Measurements from ENCODE around the gene OR2V2.
"Not testable (repeated sequence)": the region's sequence is repeated elsewhere in the genome, so short reads cannot be mapped to it uniquely, and the experiment has no call there.

OR2V2 gene

GRCh38 chr5:181118369-181118768 is 29.0 kb upstream of the OR2V2 start:
- DNase-seq: no peak

DNA sequence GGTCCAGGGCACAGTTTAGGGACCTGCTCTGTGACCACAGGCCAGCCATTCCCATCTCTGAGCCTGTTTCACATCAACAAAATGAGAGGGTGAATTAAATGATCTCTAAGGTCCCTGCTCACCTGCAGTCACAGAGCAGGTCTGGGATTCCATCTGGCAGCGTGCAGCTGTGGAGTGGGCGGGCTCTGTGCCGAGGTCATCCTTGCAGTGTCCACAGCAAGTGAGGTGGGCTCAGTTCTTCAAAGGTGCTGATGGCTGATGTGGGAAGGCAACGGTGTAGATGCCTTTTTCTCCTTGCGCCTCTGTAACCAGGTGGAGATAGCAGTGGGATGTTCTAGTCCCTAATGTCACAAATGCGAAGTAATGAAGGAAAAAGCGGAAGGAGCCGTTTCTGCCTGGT is 28.3 kb upstream of the OR2V2 start:
- DNase-seq: no peak

DNA sequence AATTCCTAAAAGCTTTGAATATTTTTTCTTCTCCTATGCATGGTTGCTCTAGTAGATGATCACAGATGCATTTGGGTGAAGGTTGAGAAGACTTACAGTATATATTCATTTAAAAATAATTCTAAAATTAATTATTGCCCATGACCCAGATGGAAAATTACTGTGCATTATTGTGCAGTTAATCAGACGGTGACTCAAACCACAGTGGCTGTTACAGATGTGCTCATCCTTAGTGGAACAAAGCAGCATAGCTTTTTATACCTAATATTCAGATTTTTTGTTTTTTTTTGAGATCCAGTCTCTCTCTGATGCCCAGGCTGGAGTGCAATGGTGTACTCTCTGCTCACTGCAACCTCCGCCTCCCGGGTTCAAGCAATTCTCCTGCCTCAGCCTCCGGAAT is 27.1 kb upstream of the OR2V2 start:
- no peak for DNase-seq

DNA sequence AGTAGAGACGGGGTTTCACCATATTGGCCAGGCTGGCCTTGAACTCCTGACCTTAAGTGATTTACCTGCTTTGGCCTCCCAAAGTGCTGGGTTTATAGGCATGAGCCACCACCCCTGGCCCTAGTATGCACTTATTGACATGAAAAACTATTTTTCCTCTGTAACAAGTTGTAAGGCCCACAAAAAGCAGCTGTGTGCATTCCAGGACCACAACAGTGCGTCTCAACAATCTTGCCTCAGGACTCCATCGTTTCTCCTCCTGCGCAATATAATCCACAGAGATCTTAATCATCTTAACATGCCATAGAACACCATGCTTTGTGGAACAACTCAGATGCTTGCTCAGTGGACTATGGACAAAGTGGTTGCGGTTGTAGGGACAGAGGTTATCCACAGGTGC is 26.6 kb upstream of the OR2V2 start:
- DNase-seq: no peak

DNA sequence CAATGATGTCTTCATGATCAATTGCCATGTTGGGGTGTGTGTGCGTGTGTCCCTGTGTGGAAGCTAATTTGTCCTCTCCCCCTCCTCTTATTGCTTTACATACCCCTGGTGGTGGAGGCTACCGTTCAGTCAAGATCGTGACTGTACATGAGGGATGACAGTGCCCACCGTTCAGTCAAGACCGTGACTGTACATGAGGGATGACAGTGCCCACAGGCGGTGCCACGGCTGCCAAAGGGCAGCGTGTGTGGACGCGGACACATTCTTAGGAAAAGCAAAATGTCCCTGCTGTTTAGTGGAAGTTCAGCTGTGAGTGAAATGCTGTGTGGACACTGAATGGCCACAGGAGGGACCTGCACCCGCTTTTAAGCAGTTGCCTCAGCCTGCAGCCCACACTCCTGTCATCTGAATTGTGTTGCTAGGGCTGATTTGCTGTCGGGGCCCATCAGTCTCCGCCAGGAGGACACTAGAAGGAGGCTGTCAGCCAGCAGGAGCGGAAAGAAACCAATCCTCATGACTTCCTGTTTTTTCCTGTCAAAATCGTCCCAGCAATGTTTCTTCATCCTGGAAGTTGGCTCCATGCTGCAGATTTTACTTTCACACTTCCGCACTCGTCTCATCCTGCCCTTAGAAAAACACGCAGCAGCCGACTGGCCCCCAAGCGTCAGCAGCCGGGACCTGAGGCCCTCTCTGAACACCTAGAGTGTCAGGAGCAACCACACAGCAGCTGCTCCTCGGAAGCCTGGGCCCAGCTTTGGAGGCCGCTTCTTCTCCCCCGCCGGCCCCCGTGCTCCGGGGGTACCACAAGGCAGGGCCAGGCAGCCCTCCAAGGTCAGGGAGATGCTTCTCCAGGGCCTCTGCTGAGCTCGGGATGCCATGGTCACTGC is 25.5 kb upstream of the OR2V2 start:
- no peak for DNase-seq

DNA sequence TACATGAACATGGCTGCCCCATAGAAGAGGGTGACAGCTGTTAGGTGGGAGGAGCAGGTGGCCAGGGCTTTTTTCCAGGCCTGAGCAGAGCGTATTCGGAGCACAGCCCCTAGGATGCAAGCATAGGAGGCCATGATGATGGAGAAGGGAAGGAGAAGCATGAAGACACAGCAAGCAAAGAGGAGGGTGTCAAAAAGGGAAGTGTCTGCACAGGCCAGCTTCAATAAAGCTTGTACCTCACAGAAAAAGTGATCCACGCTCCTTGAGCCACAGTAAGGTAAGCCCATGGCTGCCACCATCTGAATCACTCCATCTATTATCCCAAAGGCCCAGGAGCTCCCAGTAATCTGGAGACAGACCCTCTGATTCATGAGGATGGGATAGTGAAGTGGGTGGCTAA is 22.9 kb upstream of the OR2V2 start:
- no peak for DNase-seq

- no peak for DNase-seq
These were observed 20.5 kb upstream of the OR2V2 start for GRCh38 chr5:181126841-181127240.

- no peak for DNase-seq
These were observed 19.9 kb upstream of the OR2V2 start for GRCh38 chr5:181127456-181127855.

DNA sequence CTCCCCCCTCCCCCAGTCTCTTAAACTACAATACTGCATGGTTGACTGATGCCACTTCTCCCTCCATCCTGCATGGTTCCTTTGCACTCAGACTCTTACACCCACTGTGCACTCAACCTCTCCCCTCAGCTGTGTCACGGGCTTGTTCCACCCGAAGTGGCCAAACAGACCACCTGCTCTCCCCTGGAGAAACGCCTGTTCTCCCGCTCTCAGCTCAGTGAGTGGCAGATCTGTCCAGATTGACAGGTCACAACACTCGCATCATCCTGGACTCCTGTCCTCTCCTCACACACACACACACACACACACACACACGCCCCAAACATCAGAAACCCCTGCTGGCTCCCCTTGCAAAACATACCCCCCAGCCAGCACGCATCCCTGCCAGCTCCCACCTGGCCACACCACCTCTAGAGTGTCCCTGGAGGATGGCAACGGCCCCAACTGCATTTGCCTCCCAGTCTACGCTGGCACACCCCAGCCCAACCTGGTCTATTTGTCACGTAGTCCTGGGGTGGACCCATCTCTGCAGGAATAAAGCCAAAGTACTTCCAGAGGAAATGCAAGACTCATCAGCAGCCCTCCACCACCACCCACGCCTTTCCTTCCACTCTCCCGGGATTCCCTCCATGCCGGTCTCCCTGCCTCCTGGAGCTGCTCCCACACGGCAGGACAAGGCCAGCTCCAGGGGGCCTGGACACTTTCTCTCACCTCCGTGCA is 19.3 kb upstream of the OR2V2 start:
- no peak for DNase-seq

GRCh38 chr5:181129601-181130000 is 17.8 kb upstream of the OR2V2 start:
- DNase-seq: no peak

GRCh38 chr5:181130081-181130480 is 17.3 kb upstream of the OR2V2 start:
- DNase-seq: not testable (repeated sequence)

DNA sequence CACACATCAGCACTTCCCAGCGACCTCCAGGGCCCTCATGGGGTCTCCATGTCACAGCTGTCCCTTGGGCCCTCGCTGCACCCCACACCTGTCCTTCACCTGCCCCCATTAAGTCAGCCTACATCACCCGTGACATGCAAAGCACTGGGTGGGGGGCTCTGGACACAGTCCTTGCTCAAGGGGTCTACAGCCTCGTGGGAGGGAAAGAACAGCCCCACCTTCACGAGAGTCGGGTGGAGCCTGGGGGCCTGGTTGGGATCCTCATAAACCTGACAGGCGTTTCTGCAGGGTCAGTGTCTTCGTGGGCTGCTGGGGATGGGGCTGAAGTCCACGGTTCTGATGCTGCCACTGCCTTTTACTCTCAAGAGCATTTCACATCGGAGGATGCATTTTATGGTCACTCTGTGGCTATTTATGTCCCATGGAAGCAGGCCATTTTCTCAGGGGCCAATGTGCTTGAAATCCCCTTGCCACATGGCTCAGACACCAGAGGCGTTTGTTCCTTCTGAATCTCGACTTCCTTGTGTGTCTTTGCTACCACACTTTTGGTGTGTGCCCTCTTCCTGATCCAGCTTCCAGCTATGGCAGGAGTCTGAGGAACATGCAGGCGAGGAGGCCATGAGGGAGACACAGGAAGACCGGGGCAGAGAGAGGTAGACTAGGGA is 16.4 kb upstream of the OR2V2 start, which contains the start of gene OR2V1:
OR2V1 (minus strand) TSS at position 338 of the 665 bp plus-strand sequence. CDS start 5,865 bp downstream, outside the sequence.
- DNase-seq: no peak

DNA sequence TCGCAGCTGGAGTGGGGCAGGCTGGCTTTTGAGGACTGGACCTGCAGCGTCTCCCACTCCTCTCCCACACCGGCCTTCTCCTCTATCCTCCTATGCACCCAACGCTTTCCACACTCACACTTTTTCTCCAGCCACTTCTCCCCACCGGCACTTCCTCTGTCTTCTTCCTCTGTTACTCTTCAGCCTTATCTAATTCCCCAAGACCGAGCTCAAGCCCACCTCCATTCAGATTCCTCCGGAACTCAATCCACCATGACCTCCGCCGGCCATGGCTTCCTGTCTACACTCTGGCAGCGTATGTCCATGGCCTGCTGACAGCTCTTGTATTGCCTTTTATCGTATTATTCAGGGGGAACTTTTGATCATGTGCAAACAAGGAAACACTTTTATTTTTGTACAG is 15.9 kb upstream of the OR2V2 start:
- no peak for DNase-seq

DNA sequence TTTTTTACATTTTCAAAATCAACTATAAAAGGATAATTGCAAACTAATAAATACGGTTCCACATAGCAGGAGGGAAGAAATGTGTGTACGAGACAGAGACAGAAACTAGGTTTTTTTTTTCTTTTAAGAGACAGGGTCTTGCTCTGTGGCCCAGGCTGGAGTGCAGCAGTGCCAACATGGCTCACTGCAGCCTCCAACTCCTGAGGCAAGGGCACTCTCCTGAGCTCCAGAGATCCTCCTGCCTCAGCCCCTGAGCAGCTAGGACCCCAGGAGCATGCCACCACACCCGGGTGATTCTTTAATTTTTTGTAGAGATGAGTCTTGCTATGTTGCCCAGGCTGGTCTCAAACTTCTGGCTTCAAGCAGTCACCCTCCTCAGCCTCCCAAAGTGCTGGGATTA is 14.3 kb upstream of the OR2V2 start:
- no peak for DNase-seq

- no peak for DNase-seq
These were observed 13.7 kb upstream of the OR2V2 start for GRCh38 chr5:181133610-181134231.

DNA sequence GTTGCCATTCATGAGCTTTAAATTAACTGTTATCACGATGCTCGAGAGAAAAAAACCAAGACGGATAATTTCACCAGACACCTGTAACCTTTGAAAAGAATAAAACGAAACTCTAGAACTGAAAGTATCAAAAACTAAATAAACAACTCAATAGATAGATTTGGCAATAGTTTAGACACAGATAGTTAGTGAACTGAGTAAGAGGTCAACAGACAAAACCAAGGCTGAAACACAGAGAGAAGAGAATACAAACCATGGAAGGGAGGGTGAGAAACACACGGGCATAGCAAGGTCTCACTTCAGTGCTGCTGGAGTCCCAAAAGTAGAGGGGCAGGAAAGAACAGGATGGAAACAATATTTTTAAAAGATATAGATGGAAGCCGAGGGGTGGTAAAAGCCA is 13.1 kb upstream of the OR2V2 start:
- DNase-seq: no peak

GRCh38 chr5:181136361-181136955 is 10.9 kb upstream of the OR2V2 start:
- DNase-seq: no peak

DNA sequence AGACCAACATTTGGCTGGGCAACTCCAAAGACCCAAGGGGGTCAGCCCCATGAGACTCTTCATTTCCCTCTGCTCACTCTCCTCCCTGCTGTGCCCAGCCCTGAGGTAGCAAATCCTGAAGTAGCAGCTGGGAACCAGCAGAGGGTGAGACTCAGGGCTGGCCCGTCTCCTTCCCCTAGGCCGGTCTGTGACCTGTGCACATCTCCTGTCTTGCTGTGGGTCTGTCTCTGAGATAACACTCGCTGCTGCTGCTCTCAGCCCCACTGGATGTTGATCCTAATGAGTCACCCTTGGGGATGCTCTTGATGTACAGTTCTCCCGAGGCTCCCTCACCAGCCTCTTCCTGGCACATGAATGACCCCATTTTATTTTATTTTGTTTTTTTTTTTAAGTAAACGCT is 9.1 kb upstream of the OR2V2 start:
- DNase-seq: no peak

GRCh38 chr5:181140766-181141165 is 6.6 kb upstream of the OR2V2 start:
- no peak for DNase-seq

- DNase-seq: no peak
These were observed 5.3 kb upstream of the OR2V2 start for GRCh38 chr5:181142054-181142453.

GRCh38 chr5:181145133-181145532 is 2.3 kb upstream of the OR2V2 start:
- DNase-seq: no peak

- DNase-seq: no peak
These were observed 2.0 kb downstream of the OR2V2 start for GRCh38 chr5:181149355-181149754.

Measured in NCI-H1436 (cell line).